NCI-H526 treated with DMSO at 0.1 percent for 48 hours (cell line): ENCODE data around the gene ZCCHC18.
A peak's percentile ranks its signal among the peaks of the same experiment; 100 is the strongest.

Experiments used
- DNase-seq: peaks from one replicate; lab custom pipeline; 2025; lab: John Stamatoyannopoulos, UW

The ZCCHC18 gene

DNA sequence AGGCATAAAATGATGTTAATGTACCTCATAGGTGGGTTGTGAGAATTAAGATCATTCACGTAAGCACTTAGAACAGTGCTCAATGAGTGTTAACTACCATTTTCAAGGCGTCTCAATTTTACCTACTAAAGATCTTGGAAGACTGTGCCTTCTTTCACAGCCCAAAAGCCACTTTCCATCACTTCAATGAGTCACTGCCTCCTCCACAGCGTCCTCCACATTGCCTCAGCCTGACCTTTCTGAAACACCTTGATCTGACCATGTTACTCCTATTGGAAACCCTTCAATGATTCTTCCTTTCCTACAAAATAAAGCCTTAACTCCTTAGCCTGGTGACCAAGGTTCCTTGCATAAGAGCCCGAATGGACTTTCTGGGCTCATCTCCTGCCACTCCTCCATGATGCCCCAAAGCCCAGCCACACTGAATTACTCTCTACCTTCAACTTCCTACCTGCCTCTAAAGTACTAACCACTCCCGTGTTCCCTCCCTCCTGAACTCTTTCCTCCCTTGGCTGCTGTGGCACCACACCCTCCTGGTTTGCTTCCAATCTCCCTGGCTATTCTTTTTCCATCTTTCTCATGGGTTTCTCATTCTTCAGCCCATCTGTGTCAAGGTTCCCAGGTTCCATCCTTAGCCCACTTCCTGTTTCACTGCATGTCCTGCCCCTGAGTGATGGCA lies 22.4 kb downstream of the ZCCHC18 start:
- no peak for DNase-seq

DNA sequence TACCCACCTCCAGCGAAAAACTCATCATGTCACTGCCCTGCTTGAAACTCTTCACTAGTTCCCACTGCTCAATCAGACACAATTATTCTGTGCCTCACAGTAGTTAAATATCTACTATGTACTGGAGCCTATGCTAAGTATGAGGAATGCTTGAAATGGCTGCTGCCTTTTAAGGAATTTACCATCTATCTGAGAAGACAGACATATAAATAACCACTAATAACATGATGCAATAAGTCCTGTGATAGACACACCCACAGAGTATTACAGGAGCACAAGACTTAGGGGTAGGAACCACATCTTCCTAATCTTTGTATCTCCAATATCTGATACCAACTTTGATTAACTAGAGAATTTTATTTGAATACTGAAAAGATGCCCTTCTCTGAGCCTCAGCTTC lies 23.4 kb downstream of the ZCCHC18 start:
- no peak for DNase-seq

DNA sequence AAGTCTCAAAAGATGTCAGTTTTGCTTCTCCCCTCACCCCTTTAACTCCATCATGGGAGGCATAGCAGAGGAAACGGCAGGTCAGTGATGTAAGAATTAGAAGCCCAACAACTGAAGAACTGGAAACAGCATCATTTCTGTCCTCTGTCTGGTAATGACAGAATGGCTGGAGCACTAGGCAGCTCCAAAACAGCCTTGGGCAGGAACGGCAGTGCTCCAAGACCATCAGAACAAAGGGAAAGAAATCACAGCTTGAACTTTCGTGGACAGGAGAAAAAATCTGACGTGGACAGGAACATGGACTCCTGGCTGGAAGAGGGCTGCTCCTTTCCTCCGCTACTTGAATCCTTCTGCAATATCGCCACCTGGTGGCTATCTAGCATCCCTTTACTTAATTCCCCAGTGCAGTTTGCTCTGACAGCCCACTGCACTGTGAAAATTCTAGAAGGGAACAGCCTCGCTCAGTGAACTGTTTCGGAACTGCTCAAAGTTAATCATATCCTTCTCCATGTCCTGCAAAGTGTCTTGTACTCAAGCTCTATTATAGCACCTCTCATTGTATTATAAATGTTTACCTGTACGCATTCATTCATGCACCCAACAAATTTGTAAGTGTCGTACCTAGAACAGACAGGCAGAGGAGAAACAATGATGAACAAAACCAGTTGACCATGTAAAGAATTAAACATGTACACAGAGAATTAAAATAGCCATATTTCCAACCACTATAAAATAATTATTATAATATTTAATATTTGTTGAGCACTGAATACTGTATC lies 24.1 kb downstream of the ZCCHC18 start:
- DNase-seq = peak; percentile 32

DNA sequence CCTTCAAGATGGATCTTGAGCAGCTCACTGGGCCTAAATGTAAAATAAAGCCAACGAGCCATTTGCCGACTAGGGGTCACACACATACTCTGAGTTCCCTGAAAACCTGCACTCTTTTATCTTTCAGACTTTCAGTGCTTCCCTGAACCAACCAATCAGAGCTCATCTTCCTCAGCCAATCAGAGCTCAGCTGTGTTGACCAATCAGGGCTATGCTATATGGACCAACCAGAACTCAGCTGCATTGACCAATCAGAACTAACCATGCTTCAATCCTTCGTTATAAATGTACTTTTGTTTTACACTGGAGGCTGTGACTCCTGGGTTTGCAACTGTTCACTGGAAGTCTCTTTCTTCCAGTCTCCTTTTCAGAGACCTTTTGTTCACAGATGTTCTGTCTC lies 25.2 kb downstream of the ZCCHC18 start:
- DNase-seq = no peak

DNA sequence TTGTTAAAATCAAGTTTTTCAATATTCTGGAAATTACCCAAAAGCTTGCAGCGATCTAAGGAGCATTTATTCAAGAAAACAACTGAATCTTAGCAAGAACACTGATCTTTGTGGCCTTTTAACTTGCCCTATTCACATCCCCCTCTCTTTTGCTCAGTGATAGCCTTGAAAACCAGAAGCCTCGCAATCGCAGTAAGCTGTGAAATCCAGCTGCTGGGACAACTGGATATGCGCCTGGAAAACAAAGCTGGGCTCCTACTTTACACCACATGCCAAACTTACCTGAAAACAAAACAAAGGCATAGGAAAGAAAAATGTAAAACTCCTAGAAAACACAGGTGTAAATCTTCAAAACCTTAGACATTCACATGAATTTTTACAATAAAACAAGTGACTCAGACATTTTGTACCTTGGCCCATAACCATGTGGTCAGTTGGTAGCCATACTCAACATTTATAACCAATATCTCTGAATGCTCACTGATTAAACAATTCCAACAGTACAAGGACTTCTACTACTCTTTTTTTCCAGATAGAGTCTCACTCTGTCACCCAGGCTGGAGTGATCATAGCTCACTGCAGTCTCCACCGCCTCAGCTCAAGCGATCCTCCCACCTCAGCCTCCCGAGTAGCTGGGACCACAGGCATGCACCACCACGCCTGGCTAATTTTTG lies 28.9 kb downstream of the ZCCHC18 start:
- DNase-seq = no peak

DNA sequence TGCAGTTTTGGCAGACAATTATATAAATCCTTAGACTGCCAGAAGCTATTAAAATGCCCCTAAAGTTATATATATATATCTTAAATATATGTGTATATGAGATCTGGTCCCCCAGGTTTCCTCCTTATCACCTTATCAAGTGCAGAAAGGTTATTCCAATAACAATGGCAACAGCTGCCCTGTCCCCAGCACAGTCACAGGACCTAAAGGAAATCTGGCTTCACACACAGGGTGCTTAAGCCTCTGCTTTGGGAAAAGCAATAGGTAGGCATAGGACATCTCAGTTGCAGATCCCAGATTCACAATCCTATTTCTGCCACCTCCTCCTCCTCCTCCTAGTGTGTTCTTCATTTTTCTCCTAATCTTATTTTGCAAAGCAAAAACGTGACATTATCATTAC lies 38.7 kb downstream of the ZCCHC18 start:
- DNase-seq = no peak

DNA sequence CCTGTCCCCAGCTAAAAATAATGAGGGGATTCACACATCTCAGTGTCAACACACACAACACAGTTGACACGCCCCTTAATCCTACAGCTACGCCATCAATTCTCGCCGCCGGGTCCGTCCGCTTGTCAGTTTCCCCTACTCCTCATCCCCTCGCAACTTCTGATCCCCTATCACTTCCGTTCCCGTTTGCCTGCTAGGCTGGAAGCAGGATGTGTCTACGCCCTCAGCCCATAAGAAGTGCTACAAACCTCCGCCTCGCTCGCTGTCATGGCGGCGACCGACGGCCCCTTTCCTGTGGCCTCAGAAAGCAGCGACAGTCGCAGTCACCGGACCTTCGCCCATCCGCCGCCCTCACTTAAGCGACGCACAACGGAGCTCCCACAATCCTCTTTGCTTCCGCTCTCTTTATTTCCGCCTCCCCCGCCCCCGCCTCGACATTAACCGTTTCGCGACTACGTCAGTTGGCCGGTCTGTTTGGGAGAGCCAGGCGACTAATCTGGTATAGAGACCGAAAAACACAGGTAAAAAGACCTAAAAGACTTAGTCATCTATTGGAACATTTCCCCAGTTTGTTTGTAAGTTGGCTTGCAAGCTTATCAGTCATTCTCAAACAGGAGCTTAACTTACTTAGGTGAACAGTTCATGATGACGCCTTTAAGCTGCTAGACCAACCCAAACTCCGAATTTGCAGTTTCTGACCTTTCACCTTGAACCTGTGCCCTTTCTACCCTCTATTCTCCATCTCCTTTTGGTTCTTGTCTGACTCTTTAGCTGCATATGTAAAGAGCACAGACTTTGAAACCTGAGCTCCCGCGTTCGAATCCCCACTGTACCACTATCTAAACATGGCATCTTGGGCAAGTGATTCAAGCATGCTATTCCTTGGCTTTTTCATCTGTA lies 44.6 kb downstream of the ZCCHC18 start, which contains the start of gene SLC25A53:
SLC25A53 (minus strand) TSS at position 380 of the 900 bp plus-strand sequence. CDS start 51,752 bp downstream, outside the sequence.
- DNase-seq = peak; percentile 88
